ENCODE results near the gene RBFOX1.

Gene RBFOX1

DNA sequence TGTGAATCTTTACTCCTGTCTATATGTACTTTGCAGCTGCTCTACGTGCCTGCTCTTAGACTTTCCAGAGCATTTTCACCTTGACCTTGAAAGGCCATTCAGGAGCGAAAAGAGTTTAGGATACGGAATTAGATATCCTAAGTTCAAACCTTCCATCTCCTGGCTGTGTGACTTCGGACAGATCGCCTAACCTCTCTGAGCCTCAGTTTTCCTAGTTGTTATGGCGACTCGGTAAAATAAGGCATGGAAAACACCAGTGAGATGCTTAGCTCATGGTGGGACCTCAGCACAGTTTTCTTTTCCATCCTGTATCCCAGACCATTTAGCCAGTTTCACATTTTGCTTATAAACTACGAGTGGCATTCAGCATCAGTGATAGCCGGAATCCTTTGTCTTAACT is 233.7 kb downstream of the RBFOX1 start:
- Histone ChIP-seq H3K9ac (ENCODE audit: low read length) (no peak overlapping the region), H3K27me3 (ENCODE audit: control insufficient read depth, insufficient read depth, low read length) (no peaks in the 10 kb centered on the region), H3K9me3 (ENCODE audit: control insufficient read depth, low read length) (no peaks in the 10 kb centered on the region), H3K4me1 (ENCODE audit: control insufficient read depth, insufficient read depth, low read length) (no peaks in the 10 kb centered on the region), H3K36me3 (ENCODE audit: control insufficient read depth, insufficient read depth, low read length) (no peaks in the 10 kb centered on the region), H3K4me3 (ENCODE audit: low read length) (no peak overlapping the region)

DNA sequence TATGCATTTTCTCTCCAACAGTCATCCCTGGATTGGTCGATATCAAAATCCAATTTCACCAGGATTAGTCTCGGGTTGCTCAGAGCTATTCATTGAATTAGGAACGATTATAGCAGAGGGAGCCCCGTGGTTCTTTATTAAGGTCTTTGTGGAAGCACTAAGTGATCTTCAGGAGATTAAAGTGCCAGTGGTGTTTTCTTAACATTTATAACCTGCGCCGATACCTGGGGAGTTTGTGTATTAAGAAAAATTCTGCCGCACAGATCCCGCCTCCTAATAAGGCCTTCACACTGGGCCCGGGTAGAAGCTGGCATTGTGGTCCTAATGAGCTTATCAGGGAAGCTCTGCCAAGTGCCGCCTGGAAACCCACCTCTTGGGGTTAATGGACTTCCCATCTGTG is 238.7 kb downstream of the RBFOX1 start:
- H3K9me3 ChIP-seq (ENCODE audit: control insufficient read depth, low read length), result no peaks in the 10 kb centered on the region
- no peaks in the 10 kb centered on the region for H3K36me3 ChIP-seq (ENCODE audit: control insufficient read depth, insufficient read depth, low read length)
- H3K4me3 ChIP-seq (ENCODE audit: low read length), result no peak overlapping the region
- H3K4me1 ChIP-seq (ENCODE audit: control insufficient read depth, insufficient read depth, low read length), result no peaks in the 10 kb centered on the region
- H3K27me3 ChIP-seq (ENCODE audit: control insufficient read depth, insufficient read depth, low read length), result no peaks in the 10 kb centered on the region
- H3K9ac ChIP-seq (ENCODE audit: low read length), result no peak overlapping the region

DNA sequence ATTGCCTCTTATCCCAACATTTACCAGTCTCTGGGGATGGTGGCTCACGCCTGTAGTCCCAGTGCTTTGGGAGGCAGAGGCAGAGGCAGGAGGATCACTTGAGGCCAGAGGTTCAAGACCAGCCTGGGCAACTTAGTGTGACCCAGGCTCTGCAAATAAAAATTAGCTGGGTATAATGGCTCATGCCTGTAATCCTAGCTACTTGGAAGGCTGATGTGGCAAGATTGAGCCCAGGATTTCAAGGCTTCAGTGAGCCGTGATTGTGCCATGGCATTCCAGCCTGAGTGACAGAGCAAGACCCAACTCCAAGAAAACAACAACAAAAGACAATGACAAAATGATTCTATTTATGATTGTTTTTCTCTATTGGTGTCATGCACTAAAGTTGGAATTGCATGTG is 244.9 kb downstream of the RBFOX1 start:
- no peaks in the 10 kb centered on the region for H3K9me3 ChIP-seq (ENCODE audit: control insufficient read depth, low read length)
- no peak overlapping the region for H3K9ac ChIP-seq (ENCODE audit: low read length)
- no peak overlapping the region for H3K4me3 ChIP-seq (ENCODE audit: low read length)
- H3K36me3 ChIP-seq (ENCODE audit: control insufficient read depth, insufficient read depth, low read length), result no peaks in the 10 kb centered on the region
- H3K27me3 ChIP-seq (ENCODE audit: control insufficient read depth, insufficient read depth, low read length), result no peaks in the 10 kb centered on the region
- no peaks in the 10 kb centered on the region for H3K4me1 ChIP-seq (ENCODE audit: control insufficient read depth, insufficient read depth, low read length)

DNA sequence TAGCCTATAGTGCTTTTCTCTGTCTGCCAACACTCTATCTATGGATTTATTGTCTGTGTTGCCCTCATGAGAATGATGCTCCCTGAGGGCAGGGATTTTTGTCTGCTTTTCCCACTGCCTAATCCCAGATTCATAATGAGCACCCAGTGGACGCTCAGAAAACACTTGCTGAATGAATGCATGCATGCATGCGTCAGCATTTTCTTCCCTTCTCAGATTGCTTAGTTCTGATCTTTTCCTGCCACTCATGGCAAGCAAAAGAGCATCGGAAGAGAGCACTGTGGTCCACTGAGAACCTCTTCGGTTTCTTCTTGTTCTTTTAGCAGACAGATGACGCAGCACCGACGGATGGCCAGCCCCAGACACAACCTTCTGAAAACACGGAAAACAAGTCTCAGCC is 246.8 kb downstream of the RBFOX1 start:
- Histone ChIP-seq H3K4me3 (ENCODE audit: low read length) (no peak overlapping the region), H3K9ac (ENCODE audit: low read length) (no peak overlapping the region), H3K36me3 (ENCODE audit: control insufficient read depth, insufficient read depth, low read length) (no peaks in the 10 kb centered on the region), H3K4me1 (ENCODE audit: control insufficient read depth, insufficient read depth, low read length) (no peaks in the 10 kb centered on the region), H3K9me3 (ENCODE audit: control insufficient read depth, low read length) (no peaks in the 10 kb centered on the region), H3K27me3 (ENCODE audit: control insufficient read depth, insufficient read depth, low read length) (no peaks in the 10 kb centered on the region)

DNA sequence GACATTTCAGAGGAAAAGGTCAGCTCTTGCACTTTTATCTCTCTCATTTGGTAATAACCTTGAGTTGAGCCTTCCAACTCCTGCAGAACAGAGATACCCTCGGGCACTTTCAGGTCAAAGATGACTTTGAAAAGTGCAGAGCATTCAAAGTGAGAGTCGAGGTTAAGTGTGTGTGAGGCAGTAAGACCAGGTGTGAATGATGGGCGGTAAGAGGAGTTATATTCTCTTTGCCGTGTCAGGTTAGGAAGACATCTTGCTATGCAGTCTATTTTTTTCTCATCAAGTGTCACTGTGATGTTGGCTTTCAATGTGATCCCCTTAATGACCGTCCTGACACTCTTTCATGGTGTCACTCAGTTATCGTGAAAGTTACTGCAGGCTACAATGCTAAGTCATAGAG is 248.5 kb downstream of the RBFOX1 start:
- H3K9me3 ChIP-seq (ENCODE audit: control insufficient read depth, low read length), result no peaks in the 10 kb centered on the region
- no peaks in the 10 kb centered on the region for H3K36me3 ChIP-seq (ENCODE audit: control insufficient read depth, insufficient read depth, low read length)
- no peak overlapping the region for H3K9ac ChIP-seq (ENCODE audit: low read length)
- H3K4me1 ChIP-seq (ENCODE audit: control insufficient read depth, insufficient read depth, low read length), result no peaks in the 10 kb centered on the region
- no peak overlapping the region for H3K4me3 ChIP-seq (ENCODE audit: low read length)
- no peaks in the 10 kb centered on the region for H3K27me3 ChIP-seq (ENCODE audit: control insufficient read depth, insufficient read depth, low read length)

- Histone ChIP-seq H3K9ac (ENCODE audit: low read length) (no peak overlapping the region), H3K27me3 (ENCODE audit: control insufficient read depth, insufficient read depth, low read length) (no peaks in the 10 kb centered on the region), H3K4me3 (ENCODE audit: low read length) (no peak overlapping the region), H3K4me1 (ENCODE audit: control insufficient read depth, insufficient read depth, low read length) (no peaks in the 10 kb centered on the region), H3K9me3 (ENCODE audit: control insufficient read depth, low read length) (no peaks in the 10 kb centered on the region), H3K36me3 (ENCODE audit: control insufficient read depth, insufficient read depth, low read length) (no peaks in the 10 kb centered on the region)
These were observed 250.8 kb downstream of the RBFOX1 start for GRCh38 chr16:7583396-7583795.

DNA sequence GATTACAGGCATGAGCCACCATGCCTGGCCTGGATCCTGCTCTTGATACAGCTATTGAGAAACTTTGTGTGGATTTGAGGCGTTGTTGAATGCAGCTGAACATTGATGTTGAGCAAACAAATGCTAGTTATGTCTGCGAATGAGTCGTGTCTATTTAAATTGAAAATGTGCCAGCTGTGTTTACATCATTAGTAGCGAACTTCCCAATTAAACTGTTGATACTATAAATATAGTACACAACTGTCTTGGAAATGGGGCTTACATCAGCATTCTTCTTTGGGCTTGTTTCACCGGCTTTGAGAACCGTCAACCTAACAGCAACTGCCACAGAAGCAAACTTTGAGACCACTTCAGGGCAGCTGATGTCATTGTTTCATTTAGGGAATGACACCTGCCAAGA is 251.9 kb downstream of the RBFOX1 start:
- H3K36me3 ChIP-seq (ENCODE audit: control insufficient read depth, insufficient read depth, low read length), result no peaks in the 10 kb centered on the region
- H3K9ac ChIP-seq (ENCODE audit: low read length), result no peak overlapping the region
- H3K4me3 ChIP-seq (ENCODE audit: low read length), result no peak overlapping the region
- H3K4me1 ChIP-seq (ENCODE audit: control insufficient read depth, insufficient read depth, low read length), result no peaks in the 10 kb centered on the region
- H3K27me3 ChIP-seq (ENCODE audit: control insufficient read depth, insufficient read depth, low read length), result no peaks in the 10 kb centered on the region
- H3K9me3 ChIP-seq (ENCODE audit: control insufficient read depth, low read length), result no peaks in the 10 kb centered on the region

- H3K4me3 ChIP-seq (ENCODE audit: low read length), result no peak overlapping the region
- H3K36me3 ChIP-seq (ENCODE audit: control insufficient read depth, insufficient read depth, low read length), result no peaks in the 10 kb centered on the region
- H3K4me1 ChIP-seq (ENCODE audit: control insufficient read depth, insufficient read depth, low read length), result no peaks in the 10 kb centered on the region
- H3K9me3 ChIP-seq (ENCODE audit: control insufficient read depth, low read length), result no peaks in the 10 kb centered on the region
- no peaks in the 10 kb centered on the region for H3K27me3 ChIP-seq (ENCODE audit: control insufficient read depth, insufficient read depth, low read length)
- H3K9ac ChIP-seq (ENCODE audit: low read length), result no peak overlapping the region
These were observed 253.1 kb downstream of the RBFOX1 start for GRCh38 chr16:7585705-7586104.

GRCh38 chr16:7590934-7591333 is 258.3 kb downstream of the RBFOX1 start:
- H3K27me3 ChIP-seq (ENCODE audit: control insufficient read depth, insufficient read depth, low read length), result no peaks in the 10 kb centered on the region
- H3K9ac ChIP-seq (ENCODE audit: low read length), result no peak overlapping the region
- H3K9me3 ChIP-seq (ENCODE audit: control insufficient read depth, low read length), result no peaks in the 10 kb centered on the region
- no peaks in the 10 kb centered on the region for H3K4me1 ChIP-seq (ENCODE audit: control insufficient read depth, insufficient read depth, low read length)
- H3K4me3 ChIP-seq (ENCODE audit: low read length), result no peak overlapping the region
- no peaks in the 10 kb centered on the region for H3K36me3 ChIP-seq (ENCODE audit: control insufficient read depth, insufficient read depth, low read length)

GRCh38 chr16:7596308-7596707 is 263.7 kb downstream of the RBFOX1 start:
- Histone ChIP-seq H3K9me3 (ENCODE audit: control insufficient read depth, low read length) (no peaks in the 10 kb centered on the region), H3K4me1 (ENCODE audit: control insufficient read depth, insufficient read depth, low read length) (no peaks in the 10 kb centered on the region), H3K36me3 (ENCODE audit: control insufficient read depth, insufficient read depth, low read length) (no peaks in the 10 kb centered on the region), H3K9ac (ENCODE audit: low read length) (no peak overlapping the region), H3K4me3 (ENCODE audit: low read length) (no peak overlapping the region), H3K27me3 (ENCODE audit: control insufficient read depth, insufficient read depth, low read length) (no peaks in the 10 kb centered on the region)

GRCh38 chr16:7597677-7598076 is 265.0 kb downstream of the RBFOX1 start:
- no peaks in the 10 kb centered on the region for H3K27me3 ChIP-seq (ENCODE audit: control insufficient read depth, insufficient read depth, low read length)
- no peak overlapping the region for H3K4me3 ChIP-seq (ENCODE audit: low read length)
- no peaks in the 10 kb centered on the region for H3K4me1 ChIP-seq (ENCODE audit: control insufficient read depth, insufficient read depth, low read length)
- no peaks in the 10 kb centered on the region for H3K36me3 ChIP-seq (ENCODE audit: control insufficient read depth, insufficient read depth, low read length)
- H3K9ac ChIP-seq (ENCODE audit: low read length), result no peak overlapping the region
- H3K9me3 ChIP-seq (ENCODE audit: control insufficient read depth, low read length), result no peaks in the 10 kb centered on the region

DNA sequence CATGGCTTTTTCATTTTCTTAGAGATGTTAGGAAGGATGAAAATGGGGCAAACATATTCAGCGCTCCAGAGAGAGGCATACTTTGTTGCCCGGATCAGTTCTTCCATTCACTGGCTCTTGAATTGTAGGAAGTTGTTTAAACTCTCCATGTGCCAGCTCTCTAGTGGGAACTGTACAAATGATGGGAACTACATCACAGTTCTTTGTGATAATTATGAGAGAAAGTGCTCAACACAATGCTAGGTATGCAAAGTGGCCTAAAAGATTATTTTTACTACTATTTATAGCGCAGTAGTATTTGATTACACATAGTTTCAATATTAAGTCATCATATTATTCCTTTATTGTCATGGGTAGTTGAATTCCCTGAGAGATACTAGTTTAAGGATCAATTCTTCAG is 268.5 kb downstream of the RBFOX1 start:
- H3K36me3 ChIP-seq (ENCODE audit: control insufficient read depth, insufficient read depth, low read length), result no peaks in the 10 kb centered on the region
- no peaks in the 10 kb centered on the region for H3K9me3 ChIP-seq (ENCODE audit: control insufficient read depth, low read length)
- H3K27me3 ChIP-seq (ENCODE audit: control insufficient read depth, insufficient read depth, low read length), result no peaks in the 10 kb centered on the region
- no peak overlapping the region for H3K9ac ChIP-seq (ENCODE audit: low read length)
- H3K4me3 ChIP-seq (ENCODE audit: low read length), result no peak overlapping the region
- no peaks in the 10 kb centered on the region for H3K4me1 ChIP-seq (ENCODE audit: control insufficient read depth, insufficient read depth, low read length)

DNA sequence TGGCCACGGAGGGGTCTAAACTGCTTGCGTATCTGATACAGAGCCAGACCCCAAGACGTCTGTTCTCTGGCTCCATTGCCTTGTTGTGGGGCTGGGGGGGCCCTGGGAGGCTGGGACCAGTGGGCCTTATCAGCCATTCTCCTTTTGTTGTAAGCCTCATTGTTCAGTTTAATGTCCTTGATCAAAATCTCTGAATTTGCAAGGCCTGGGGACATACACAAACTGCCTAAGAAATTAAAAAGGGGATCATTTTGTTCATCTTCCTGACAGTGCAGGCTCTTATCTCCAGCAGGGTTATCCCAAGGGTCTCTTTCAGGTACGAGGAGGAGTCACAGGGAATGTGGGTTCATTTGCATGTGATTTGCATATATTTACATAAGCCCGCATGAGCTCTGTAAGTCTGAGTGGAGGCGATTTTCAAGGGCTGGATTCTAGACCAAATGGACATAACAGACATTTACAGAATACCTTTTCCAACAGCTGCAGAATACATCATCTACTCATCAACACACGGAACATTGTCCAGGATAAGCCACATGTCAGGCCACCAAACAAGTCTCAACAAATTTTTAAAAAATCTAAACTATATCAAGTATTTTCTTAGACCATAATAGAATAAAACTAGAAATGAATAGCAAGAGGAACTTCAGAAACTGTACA is 269.8 kb downstream of the RBFOX1 start:
- H3K36me3 ChIP-seq (ENCODE audit: control insufficient read depth, insufficient read depth, low read length), result no peaks in the 10 kb centered on the region
- H3K27me3 ChIP-seq (ENCODE audit: control insufficient read depth, insufficient read depth, low read length), result no peaks in the 10 kb centered on the region
- H3K9ac ChIP-seq (ENCODE audit: low read length), result no peak overlapping the region
- no peaks in the 10 kb centered on the region for H3K9me3 ChIP-seq (ENCODE audit: control insufficient read depth, low read length)
- H3K4me3 ChIP-seq (ENCODE audit: low read length), result no peak overlapping the region
- no peaks in the 10 kb centered on the region for H3K4me1 ChIP-seq (ENCODE audit: control insufficient read depth, insufficient read depth, low read length)

Data from mucosa of stomach (tissue), 1 donor.